ENCODE results near the gene PSMA5.

Gene PSMA5

GRCh38 chr1:109357616-109358015 lies 68.6 kb downstream of the PSMA5 start:
- TF ChIP-seq MAX (IDR thresholded peaks at IDR 0.05) (no peak), EGR1 (IDR thresholded peaks at IDR 0.05) (no peak), CREB1 (IDR thresholded peaks at IDR 0.05; ENCODE audit: low read depth) (no peak), TAF1 (IDR thresholded peaks at IDR 0.05; ENCODE audit: low read depth) (no peak)

GRCh38 chr1:109356915-109357314 lies 69.3 kb downstream of the PSMA5 start:
- TF ChIP-seq ZBTB7A (IDR thresholded peaks at IDR 0.05; ENCODE audit: low read depth) (no peak), YY1 (IDR thresholded peaks at IDR 0.05; ENCODE audit: low read depth) (no peak)

- TF ChIP-seq CEBPB (IDR thresholded peaks at IDR 0.05) = no peak
- no peak for TF ChIP-seq TEAD4 (IDR thresholded peaks at IDR 0.05)
- TF ChIP-seq EGR1 (IDR thresholded peaks at IDR 0.05) = no peak
- no peak for TF ChIP-seq YY1 (IDR thresholded peaks at IDR 0.05; ENCODE audit: low read depth)
These were observed 69.7 kb downstream of the PSMA5 start for GRCh38 chr1:109356505-109356904.

- no peak for TF ChIP-seq CREB1 (IDR thresholded peaks at IDR 0.05; ENCODE audit: low read depth)
- TF ChIP-seq MAX (IDR thresholded peaks at IDR 0.05) = no peak
These were observed 71.3 kb downstream of the PSMA5 start for GRCh38 chr1:109354929-109355328.

- TF ChIP-seq TCF12 (IDR thresholded peaks at IDR 0.05; ENCODE audit: low read depth) (no peak), CREB1 (IDR thresholded peaks at IDR 0.05; ENCODE audit: low read depth) (no peak), ZBTB7A (IDR thresholded peaks at IDR 0.05; ENCODE audit: low read depth) (no peak), MAX (IDR thresholded peaks at IDR 0.05) (no peak), YY1 (IDR thresholded peaks at IDR 0.05; ENCODE audit: low read depth) (no peak), EGR1 (IDR thresholded peaks at IDR 0.05) (no peak), REST (IDR thresholded peaks at IDR 0.05; ENCODE audit: low read depth) (no peak), USF1 (IDR thresholded peaks at IDR 0.05) (no peak), EP300 (IDR thresholded peaks at IDR 0.05; ENCODE audit: borderline replicate concordance) (no peak)
These were observed 74.8 kb downstream of the PSMA5 start for GRCh38 chr1:109351457-109351856.

GRCh38 chr1:109350655-109351054 lies 75.6 kb downstream of the PSMA5 start:
- no peak for TF ChIP-seq REST (IDR thresholded peaks at IDR 0.05; ENCODE audit: low read depth)
- TF ChIP-seq ZBTB7A (IDR thresholded peaks at IDR 0.05; ENCODE audit: low read depth) = no peak
- TF ChIP-seq CEBPB (IDR thresholded peaks at IDR 0.05) = no peak
- TF ChIP-seq TCF12 (IDR thresholded peaks at IDR 0.05; ENCODE audit: low read depth) = no peak
- no peak for TF ChIP-seq YY1 (IDR thresholded peaks at IDR 0.05; ENCODE audit: low read depth)
- no peak for TF ChIP-seq RAD21 (IDR thresholded peaks at IDR 0.05; ENCODE audit: low read depth)
- no peak for TF ChIP-seq MAX (IDR thresholded peaks at IDR 0.05)
- no peak for TF ChIP-seq NFIC (IDR thresholded peaks at IDR 0.05)
- TF ChIP-seq CREB1 (IDR thresholded peaks at IDR 0.05; ENCODE audit: low read depth) = no peak
- TF ChIP-seq FOXM1 (IDR thresholded peaks at IDR 0.05; ENCODE audit: borderline replicate concordance, low read depth) = no peak
- TF ChIP-seq TEAD4 (IDR thresholded peaks at IDR 0.05) = no peak
- TF ChIP-seq USF1 (IDR thresholded peaks at IDR 0.05) = no peak
- TF ChIP-seq TAF1 (IDR thresholded peaks at IDR 0.05; ENCODE audit: low read depth) = no peak
- TF ChIP-seq EP300 (IDR thresholded peaks at IDR 0.05; ENCODE audit: borderline replicate concordance) = no peak
- TF ChIP-seq EGR1 (IDR thresholded peaks at IDR 0.05) = no peak

GRCh38 chr1:109350182-109350581 lies 76.1 kb downstream of the PSMA5 start:
- TF ChIP-seq TAF1 (IDR thresholded peaks at IDR 0.05; ENCODE audit: low read depth) = no peak
- TF ChIP-seq RAD21 (IDR thresholded peaks at IDR 0.05; ENCODE audit: low read depth) = no peak
